Neuronal stem cell (in vitro differentiated cells): Measurements from ENCODE around the gene OVOL1.
"Not testable (repeated sequence)": the region's sequence is repeated elsewhere in the genome, so short reads cannot be mapped to it uniquely, and the experiment has no call there.

Experiments used
- DNase-seq: peaks from one replicate; pipeline ENCODE4 v3.0.0-alpha.2; 2013; ENCODE audit warnings: low spot score
- H2AFZ ChIP-seq: one replicate; pipeline ENCODE4 v1.6.1; 2013; ENCODE audit warnings: mild to moderate bottlenecking, low read length, inconsistent platforms
- H2AK5ac ChIP-seq: 2 replicates; pipeline ENCODE4 v1.6.1; 2013; ENCODE audit warnings: low read depth, mild to moderate bottlenecking, inconsistent platforms, low read length, moderate library complexity, mixed read lengths
- H2BK120ac ChIP-seq: 2 replicates; pipeline ENCODE4 v1.6.1; 2013; ENCODE audit warnings: low read depth, mild to moderate bottlenecking, inconsistent platforms, low read length, moderate library complexity, mixed read lengths
- H2BK12ac ChIP-seq: one replicate; pipeline ENCODE4 v1.6.1; 2013; ENCODE audit warnings: low read length, inconsistent platforms
- H2BK15ac ChIP-seq: 2 replicates; pipeline ENCODE4 v1.6.1; 2013; ENCODE audit warnings: mild to moderate bottlenecking, low read length, inconsistent platforms, mixed read lengths
- H2BK5ac ChIP-seq: one replicate; pipeline ENCODE4 v1.6.1; 2013; ENCODE audit warnings: inconsistent platforms, mild to moderate bottlenecking, low read length, moderate library complexity
- H3K14ac ChIP-seq: one replicate; pipeline ENCODE4 v1.6.1; 2013; ENCODE audit warnings: low read length, inconsistent platforms
- H3K18ac ChIP-seq: 2 replicates; pipeline ENCODE4 v1.6.1; 2013; ENCODE audit warnings: low read length, inconsistent platforms
- H3K23ac ChIP-seq: 2 replicates; pipeline ENCODE4 v1.6.1; 2013; ENCODE audit warnings: low read depth, mild to moderate bottlenecking, mixed read lengths, low read length, inconsistent platforms; ENCODE audit not compliant: poor library complexity
- H3K27ac ChIP-seq: replicated peaks from 3 replicates; pipeline ENCODE4 v1.5.1; 2013; ENCODE audit warnings: low read length, inconsistent platforms
- H3K27me3 ChIP-seq, 3 experiments: 2 replicates each; pipeline ENCODE4 v1.6.1; 2013; ENCODE audit warnings: low read length in 3 of 3, mild to moderate bottlenecking in 2 of 3, inconsistent platforms in 1 of 3, low read depth in 1 of 3, mixed read lengths in 1 of 3, moderate library complexity in 1 of 3; ENCODE audit not compliant: control insufficient read depth in 3 of 3, insufficient read depth in 3 of 3
- H3K36me3 ChIP-seq, 2 donors: replicated peaks in 1 of 2; 2 replicates each; pipeline ENCODE4 v1.6.1; 2013; ENCODE audit warnings: low read length in 2 of 2; ENCODE audit not compliant: control insufficient read depth in 2 of 2, insufficient read depth in 2 of 2
- H3K4ac ChIP-seq: 2 replicates; pipeline ENCODE4 v1.6.1; 2013; ENCODE audit warnings: inconsistent platforms, mild to moderate bottlenecking, low read length, moderate library complexity
- H3K4me1 ChIP-seq, 2 donors: 1 replicate in 1 of 2; 2 replicates in 1 of 2; pipeline ENCODE4 v1.6.1; 2013; ENCODE audit warnings: low read length in 2 of 2, low read depth in 1 of 2; ENCODE audit not compliant: control insufficient read depth in 2 of 2, insufficient read depth in 1 of 2
- H3K4me2 ChIP-seq: one replicate; pipeline ENCODE4 v1.6.1; 2013; ENCODE audit warnings: mild to moderate bottlenecking, low read length, inconsistent platforms; ENCODE audit not compliant: insufficient read depth, poor library complexity, severe bottlenecking
- H3K4me3 ChIP-seq, 2 donors: 2 replicates each; pipeline ENCODE4 v1.5.1; 2013; ENCODE audit warnings: low read length in 2 of 2, mild to moderate bottlenecking in 2 of 2, inconsistent platforms in 1 of 2, moderate library complexity in 1 of 2
- H3K79me1 ChIP-seq: one replicate; pipeline ENCODE4 v1.6.1; 2013; ENCODE audit warnings: low read depth, mild to moderate bottlenecking, inconsistent platforms, low read length, moderate library complexity
- H3K9ac ChIP-seq: one replicate; pipeline ENCODE4 v1.6.1; 2013; ENCODE audit warnings: mild to moderate bottlenecking, low read depth, low read length, inconsistent platforms; ENCODE audit not compliant: poor library complexity
- H3K9me3 ChIP-seq, 2 donors: replicated peaks in 1 of 2; 2 replicates each; pipeline versions ENCODE3 to v1.6.1; 2013; ENCODE audit warnings: low read length in 2 of 2, mild to moderate bottlenecking in 2 of 2, inconsistent platforms in 1 of 2, low read depth in 1 of 2, mixed read lengths in 1 of 2, moderate library complexity in 1 of 2; ENCODE audit not compliant: control insufficient read depth in 2 of 2, insufficient read depth in 1 of 2
- H4K8ac ChIP-seq: one replicate; pipeline ENCODE4 v1.6.1; 2013; ENCODE audit warnings: low read depth, mild to moderate bottlenecking, inconsistent platforms, low read length, moderate library complexity
- H4K91ac ChIP-seq: one replicate; pipeline ENCODE4 v1.6.1; 2013; ENCODE audit warnings: low read length, low read depth, mild to moderate bottlenecking, inconsistent platforms; ENCODE audit not compliant: poor library complexity
- WGBS, 2 donors: extraction: QIAGEN DNeasy Blood & Tissue Kit; methylation state at CpG; one replicate each; pipeline ENCODE4 v1.1.7; 2013; ENCODE audit warnings: missing lambda C conversion rate in 2 of 2, mixed read lengths in 1 of 2; ENCODE audit not compliant: insufficient read length in 2 of 2, insufficient replicate concordance in 1 of 2; ENCODE audit errors: extremely low coverage in 2 of 2; 5-methylcytosine and 5-hydroxymethylcytosine counted together

OVOL1 gene

GRCh38 chr11:65762169-65762568 is 24.7 kb upstream of the OVOL1 start:
- not testable (repeated sequence) for H3K4ac ChIP-seq, DNase-seq, H2BK5ac ChIP-seq, H3K27me3 ChIP-seq, H3K4me3 ChIP-seq, H2BK12ac ChIP-seq, H2BK15ac ChIP-seq, H2BK120ac ChIP-seq, H4K8ac ChIP-seq, H2AFZ ChIP-seq, H3K9ac ChIP-seq, H3K18ac ChIP-seq, H2AK5ac ChIP-seq, H3K27ac ChIP-seq, H4K91ac ChIP-seq, H3K9me3 ChIP-seq, H3K14ac ChIP-seq, H3K4me2 ChIP-seq, H3K4me1 ChIP-seq, H3K36me3 ChIP-seq, H3K23ac ChIP-seq, H3K79me1 ChIP-seq
- no CpG with 5 or more reads among the region's 5 CpGs for WGBS, 2 donors

- not testable (repeated sequence) for DNase-seq, H3K9me3 ChIP-seq, H3K18ac ChIP-seq, H3K36me3 ChIP-seq, H2BK5ac ChIP-seq, H4K91ac ChIP-seq, H3K14ac ChIP-seq, H3K9ac ChIP-seq, H3K79me1 ChIP-seq, H3K23ac ChIP-seq, H2BK15ac ChIP-seq, H3K4me2 ChIP-seq, H3K27me3 ChIP-seq, H2BK12ac ChIP-seq, H3K4me3 ChIP-seq, H2AK5ac ChIP-seq, H3K4me1 ChIP-seq, H2AFZ ChIP-seq, H3K4ac ChIP-seq, H4K8ac ChIP-seq, H2BK120ac ChIP-seq, H3K27ac ChIP-seq
- no CpG with 5 or more reads among the region's 29 CpGs for WGBS, 2 donors
These were observed 24.0 kb upstream of the OVOL1 start for GRCh38 chr11:65762816-65763215.

GRCh38 chr11:65764434-65764833 is 22.4 kb upstream of the OVOL1 start:
- H3K36me3 ChIP-seq: no peaks in the 10 kb centered on the region
- H2BK120ac ChIP-seq: no peak overlapping the region
- no peak for DNase-seq
- no peak overlapping the region for H4K91ac ChIP-seq
- H3K4me2 ChIP-seq: no peak overlapping the region
- H3K14ac ChIP-seq: no peak overlapping the region
- H2BK15ac ChIP-seq: no peak overlapping the region
- no peak overlapping the region for H2AK5ac ChIP-seq
- no peak overlapping the region for H3K4me3 ChIP-seq
- no peak overlapping the region for H2BK12ac ChIP-seq
- no peak overlapping the region for H3K18ac ChIP-seq
- no peak overlapping the region for H2AFZ ChIP-seq
- no CpG with 5 or more reads among the region's 5 CpGs for WGBS, 2 donors
- no peaks in the 10 kb centered on the region for H3K27me3 ChIP-seq
- no peak overlapping the region for H3K27ac ChIP-seq
- H2BK5ac ChIP-seq: no peak overlapping the region
- H3K9ac ChIP-seq: no peak overlapping the region
- H3K4me1 ChIP-seq: no peaks in the 10 kb centered on the region
- no peak overlapping the region for H3K23ac ChIP-seq
- no peaks in the 10 kb centered on the region for H3K79me1 ChIP-seq
- H3K4ac ChIP-seq: no peak overlapping the region
- H4K8ac ChIP-seq: no peak overlapping the region
- H3K9me3 ChIP-seq: peaks cover 0 to 6% of the 10 kb centered on the region in 2 donors

GRCh38 chr11:65766535-65766934 is 20.3 kb upstream of the OVOL1 start:
- H3K14ac ChIP-seq: no peak overlapping the region
- H3K9me3 ChIP-seq: peaks cover 0 to 3% of the 10 kb centered on the region in 2 donors
- H2BK5ac ChIP-seq: no peak overlapping the region
- DNase-seq: no peak
- no peaks in the 10 kb centered on the region for H3K36me3 ChIP-seq
- WGBS, 2 donors: no CpG with 5 or more reads among the region's 7 CpGs
- H2BK15ac ChIP-seq: no peak overlapping the region
- H4K91ac ChIP-seq: no peak overlapping the region
- H3K4me2 ChIP-seq: no peak overlapping the region
- H3K4me3 ChIP-seq: no peak overlapping the region
- H3K27ac ChIP-seq: no peak overlapping the region
- no peak overlapping the region for H3K23ac ChIP-seq
- no peak overlapping the region for H4K8ac ChIP-seq
- H3K27me3 ChIP-seq: no peaks in the 10 kb centered on the region
- H3K9ac ChIP-seq: no peak overlapping the region
- H2AK5ac ChIP-seq: no peak overlapping the region
- no peak overlapping the region for H3K18ac ChIP-seq
- H3K4ac ChIP-seq: no peak overlapping the region
- no peak overlapping the region for H2BK120ac ChIP-seq
- H3K4me1 ChIP-seq: no peaks in the 10 kb centered on the region
- H3K79me1 ChIP-seq: no peaks in the 10 kb centered on the region
- H2BK12ac ChIP-seq: no peak overlapping the region
- no peak overlapping the region for H2AFZ ChIP-seq
